Thyroid gland (tissue), 4 donors: ENCODE measurements around the gene IL36A.

Source experiments
- POLR2A ChIP-seq, 2 donors: fragments of 450-650 bp; IDR thresholded peaks; one replicate each; pipeline ENCODE4 v1.6.1; 2017; ENCODE audit warnings: antibody characterized with exemption in 2 of 2, mild to moderate bottlenecking in 2 of 2, moderate library complexity in 1 of 2
- TF ChIP-seq, protein P1 (sequence below), 6 experiments: fragments of 200-600 bp in 3 of 6; fragments of 450-650 bp in 3 of 6; sonication (generic) in 3 of 6; IDR thresholded peaks; one replicate each; pipeline ENCODE4 v1.5.1; 2016 to 2019; ENCODE audit warnings: antibody characterized with exemption in 6 of 6, mild to moderate bottlenecking in 2 of 6, inconsistent platforms in 1 of 6, moderate library complexity in 1 of 6

DNA sequence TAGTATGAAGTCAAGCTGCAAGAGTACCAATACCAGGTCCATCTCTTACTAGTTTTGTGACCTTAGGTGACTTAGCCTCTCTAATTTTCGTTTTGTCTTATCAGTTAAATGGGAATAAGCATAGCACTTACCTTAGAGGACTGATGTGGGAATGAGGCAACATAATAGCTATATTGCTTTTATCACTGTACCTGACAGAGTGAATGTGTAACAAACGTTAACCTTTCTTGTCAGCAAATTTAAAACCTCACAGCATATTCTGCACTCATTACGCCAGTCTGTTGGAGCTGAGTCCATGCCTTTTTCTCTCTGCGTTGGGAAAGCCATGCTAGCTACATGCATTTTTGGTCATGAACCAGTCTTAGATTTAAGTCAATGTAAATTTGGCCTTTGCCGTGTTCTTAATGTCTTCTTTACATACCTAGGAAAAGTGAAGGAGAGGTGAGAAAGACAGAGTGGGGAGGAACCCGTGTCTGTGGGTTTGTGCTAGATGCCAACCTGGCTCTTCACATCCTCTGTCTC, 47.2 kb downstream of the IL36A start, which contains the start of gene IL36B:
- TF ChIP-seq POLR2A (IDR thresholded peaks at IDR 0.05), result no peak
- TF ChIP-seq, protein P1, sequence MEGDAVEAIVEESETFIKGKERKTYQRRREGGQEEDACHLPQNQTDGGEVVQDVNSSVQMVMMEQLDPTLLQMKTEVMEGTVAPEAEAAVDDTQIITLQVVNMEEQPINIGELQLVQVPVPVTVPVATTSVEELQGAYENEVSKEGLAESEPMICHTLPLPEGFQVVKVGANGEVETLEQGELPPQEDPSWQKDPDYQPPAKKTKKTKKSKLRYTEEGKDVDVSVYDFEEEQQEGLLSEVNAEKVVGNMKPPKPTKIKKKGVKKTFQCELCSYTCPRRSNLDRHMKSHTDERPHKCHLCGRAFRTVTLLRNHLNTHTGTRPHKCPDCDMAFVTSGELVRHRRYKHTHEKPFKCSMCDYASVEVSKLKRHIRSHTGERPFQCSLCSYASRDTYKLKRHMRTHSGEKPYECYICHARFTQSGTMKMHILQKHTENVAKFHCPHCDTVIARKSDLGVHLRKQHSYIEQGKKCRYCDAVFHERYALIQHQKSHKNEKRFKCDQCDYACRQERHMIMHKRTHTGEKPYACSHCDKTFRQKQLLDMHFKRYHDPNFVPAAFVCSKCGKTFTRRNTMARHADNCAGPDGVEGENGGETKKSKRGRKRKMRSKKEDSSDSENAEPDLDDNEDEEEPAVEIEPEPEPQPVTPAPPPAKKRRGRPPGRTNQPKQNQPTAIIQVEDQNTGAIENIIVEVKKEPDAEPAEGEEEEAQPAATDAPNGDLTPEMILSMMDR (IDR thresholded peaks at IDR 0.05), result no peak
